Keratinocyte (primary cell): Measurements from ENCODE around the gene CSMD2. TPM values are rescaled to one million over a fixed set of nuclear protein-coding genes. Genes with fewer than 3 reads are reported as not detected.

ENCODE experiments used
- DNase-seq: peaks from one replicate; pipeline ENCODE4 v3.0.0-alpha.2; 2011; ENCODE audit warnings: low read depth, missing footprints, low spot score
- FAIRE-seq: peaks from 2 replicates; lab custom pipeline; 2011; peaks lifted over from hg19 to GRCh38; lab: Jason Lieb, UNC
- H2AFZ ChIP-seq: 2 replicates; pipeline ENCODE4 v1.6.0; 2012; ENCODE audit warnings: low read length, control low read depth, inconsistent platforms; ENCODE audit not compliant: control insufficient read depth
- H3K27ac ChIP-seq: 2 replicates; pipeline ENCODE4 v1.5.1; 2011; ENCODE audit warnings: low read length; ENCODE audit not compliant: control insufficient read depth, insufficient read depth
- H3K27me3 ChIP-seq: 3 replicates; pipeline ENCODE4 v1.6.0; 2011; ENCODE audit warnings: low read length; ENCODE audit not compliant: control insufficient read depth, insufficient read depth; ENCODE audit errors: extremely low read depth
- H3K36me3 ChIP-seq, 2 experiments: 2 replicates in 1 of 2; 3 replicates in 1 of 2; pipeline ENCODE4 v1.5.1; 2011; ENCODE audit warnings: low read length in 2 of 2, mild to moderate bottlenecking in 1 of 2; ENCODE audit not compliant: control insufficient read depth in 2 of 2, insufficient read depth in 2 of 2; ENCODE audit errors: extremely low read depth in 1 of 2
- H3K4me1 ChIP-seq: 3 replicates; pipeline ENCODE4 v1.5.1; 2011; ENCODE audit warnings: low read length; ENCODE audit not compliant: control insufficient read depth, insufficient read depth; ENCODE audit errors: extremely low read depth
- H3K4me2 ChIP-seq: 3 replicates; pipeline ENCODE4 v1.6.0; 2011; ENCODE audit warnings: low read depth, low read length; ENCODE audit not compliant: control insufficient read depth, insufficient read depth; ENCODE audit errors: extremely low read depth
- H3K4me3 ChIP-seq, 3 experiments: fragments of 200-600 bp in 1 of 3; sonication (generic) in 1 of 3; 2 replicates in 2 of 3; 3 replicates in 1 of 3; pipeline ENCODE4 v1.5.1; 2011 to 2016; ENCODE audit warnings: low read length in 3 of 3, mild to moderate bottlenecking in 3 of 3, control low read depth in 2 of 3, inconsistent platforms in 1 of 3, low read depth in 1 of 3, mixed read lengths in 1 of 3, mixed run types in 1 of 3, moderate library complexity in 1 of 3; ENCODE audit not compliant: control insufficient read depth in 2 of 3, insufficient read depth in 2 of 3; ENCODE audit errors: extremely low read depth in 1 of 3
- H3K79me2 ChIP-seq: 2 replicates; pipeline ENCODE4 v1.6.0; 2012; ENCODE audit warnings: low read length; ENCODE audit not compliant: control insufficient read depth, insufficient read depth
- H3K9ac ChIP-seq: 3 replicates; pipeline ENCODE4 v1.6.0; 2011; ENCODE audit warnings: low read length; ENCODE audit not compliant: control insufficient read depth, insufficient read depth; ENCODE audit errors: extremely low read depth
- H3K9me1 ChIP-seq: 3 replicates; pipeline ENCODE4 v1.6.0; 2011; ENCODE audit warnings: low read length; ENCODE audit not compliant: control insufficient read depth, insufficient read depth; ENCODE audit errors: extremely low read depth
- H3K9me3 ChIP-seq: 2 replicates; pipeline ENCODE4 v1.5.1; 2012; ENCODE audit warnings: low read depth, low read length; ENCODE audit not compliant: control insufficient read depth
- H4K20me1 ChIP-seq: 3 replicates; pipeline ENCODE4 v1.6.0; 2011; ENCODE audit warnings: low read length; ENCODE audit not compliant: control insufficient read depth, insufficient read depth; ENCODE audit errors: extremely low read depth
- EZH2 ChIP-seq: IDR thresholded peaks from one replicate; pipeline ENCODE4 v1.6.1; 2012; ENCODE audit warnings: inconsistent platforms, mild to moderate bottlenecking, low read length, moderate library complexity
- dilution Hi-C: fragments of 300-500 bp; cut with MboI; formaldehyde crosslinking; loops from one replicate; pipeline ENCODE4 v1.7.0; 2020; ENCODE audit warnings: low sequenced_read_pairs; ENCODE audit not compliant: extremely low pct_ligation_motif_present
- polyA plus RNA-seq, 5 experiments: library from polyadenylated mRNA; depleted of rRNA in 3 of 5; stranded (reverse) in 3 of 5; stranded (forward) in 1 of 5; unstranded in 1 of 5; fragments of >200 nt; gene quantifications; 1 replicate in 1 of 5; 2 replicates in 3 of 5; 3 replicates in 1 of 5; pipeline versions ENCODE4 v1.2.1 to v1.2.3, GENCODE V29; 2011 to 2012; ENCODE audit warnings: missing spikeins in 2 of 5, low read depth in 1 of 5, low replicate concordance in 1 of 5
- TF ChIP-seq, protein P1 (sequence below), 3 experiments: IDR thresholded peaks in 1 of 3; conservative IDR thresholded peaks in 1 of 3; optimal IDR thresholded peaks in 1 of 3; 2 replicates in 2 of 3; 3 replicates in 1 of 3; pipeline versions ENCODE3 to v1.5.1; 2011; ENCODE audit warnings: low read length in 3 of 3, mild to moderate bottlenecking in 3 of 3, moderate library complexity in 2 of 3, control low read depth in 1 of 3, inconsistent platforms in 1 of 3; ENCODE audit not compliant: insufficient read depth in 2 of 3; ENCODE audit errors: extremely low read depth in 1 of 3

Gene CSMD2
- polyA plus RNA-seq, 1 donor (not counting 4 experiments of a cell fraction or from before 2014, with no cell fraction given) = 2.0 TPM

DNA sequence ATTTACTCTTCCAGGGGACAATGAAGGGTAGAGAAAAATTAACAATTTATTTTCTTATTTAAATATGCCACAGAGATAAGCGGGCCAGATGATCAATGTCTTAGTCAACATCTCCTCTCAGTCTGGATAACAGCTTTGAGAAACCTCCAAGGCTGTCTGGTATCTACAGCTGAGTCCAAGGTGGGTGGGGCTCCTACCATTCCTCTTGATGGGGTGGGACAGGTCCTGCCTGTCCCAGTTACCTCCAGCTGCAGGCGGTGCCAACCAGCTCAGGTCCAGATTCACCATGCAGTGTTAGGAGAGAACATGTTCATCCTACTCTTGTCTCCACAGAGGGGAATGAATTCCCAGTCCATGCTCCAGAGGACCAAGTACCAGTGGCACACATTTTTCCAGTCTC, 21.1 kb downstream of the CSMD2 start:
- Histone ChIP-seq H4K20me1 (no peaks in the 10 kb centered on the region), H3K9me3 (no peaks in the 10 kb centered on the region), H3K27me3 (no peaks in the 10 kb centered on the region), H3K27ac (no peak overlapping the region), H3K9ac (no peak overlapping the region), H2AFZ (no peak overlapping the region), H3K36me3 (no peaks in the 10 kb centered on the region), H3K4me2 (no peak overlapping the region), H3K4me1 (no peaks in the 10 kb centered on the region), H3K9me1 (no peaks in the 10 kb centered on the region), H3K4me3 (no peak overlapping the region), H3K79me2 (no peaks in the 10 kb centered on the region)
- no peak for TF ChIP-seq EZH2
- TF ChIP-seq, protein P1, sequence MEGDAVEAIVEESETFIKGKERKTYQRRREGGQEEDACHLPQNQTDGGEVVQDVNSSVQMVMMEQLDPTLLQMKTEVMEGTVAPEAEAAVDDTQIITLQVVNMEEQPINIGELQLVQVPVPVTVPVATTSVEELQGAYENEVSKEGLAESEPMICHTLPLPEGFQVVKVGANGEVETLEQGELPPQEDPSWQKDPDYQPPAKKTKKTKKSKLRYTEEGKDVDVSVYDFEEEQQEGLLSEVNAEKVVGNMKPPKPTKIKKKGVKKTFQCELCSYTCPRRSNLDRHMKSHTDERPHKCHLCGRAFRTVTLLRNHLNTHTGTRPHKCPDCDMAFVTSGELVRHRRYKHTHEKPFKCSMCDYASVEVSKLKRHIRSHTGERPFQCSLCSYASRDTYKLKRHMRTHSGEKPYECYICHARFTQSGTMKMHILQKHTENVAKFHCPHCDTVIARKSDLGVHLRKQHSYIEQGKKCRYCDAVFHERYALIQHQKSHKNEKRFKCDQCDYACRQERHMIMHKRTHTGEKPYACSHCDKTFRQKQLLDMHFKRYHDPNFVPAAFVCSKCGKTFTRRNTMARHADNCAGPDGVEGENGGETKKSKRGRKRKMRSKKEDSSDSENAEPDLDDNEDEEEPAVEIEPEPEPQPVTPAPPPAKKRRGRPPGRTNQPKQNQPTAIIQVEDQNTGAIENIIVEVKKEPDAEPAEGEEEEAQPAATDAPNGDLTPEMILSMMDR (optimal IDR thresholded peaks at IDR 0.05 in 1 of 3, IDR thresholded peaks at IDR 0.05 in 1 of 3, conservative IDR thresholded peaks at IDR 0.05 in 1 of 3; ENCODE audit: extremely low read depth in 1 of 3, insufficient read depth in 2 of 3, low read length in 3 of 3) = no peak
- FAIRE-seq (no peak), DNase-seq (no peak)
- dilution Hi-C loops = no loop called here

- H3K36me3 ChIP-seq = no peaks in the 10 kb centered on the region
- no peak overlapping the region for H2AFZ ChIP-seq
- H3K27me3 ChIP-seq = no peaks in the 10 kb centered on the region
- H3K9me3 ChIP-seq = no peaks in the 10 kb centered on the region
- no peaks in the 10 kb centered on the region for H3K9me1 ChIP-seq
- no peak overlapping the region for H3K27ac ChIP-seq
- no peaks in the 10 kb centered on the region for H3K4me1 ChIP-seq
- H4K20me1 ChIP-seq = no peaks in the 10 kb centered on the region
- H3K9ac ChIP-seq = no peak overlapping the region
- FAIRE-seq (no peak), DNase-seq (no peak)
- no peak overlapping the region for H3K4me2 ChIP-seq
- no peak overlapping the region for H3K4me3 ChIP-seq
- TF ChIP-seq EZH2 = no peak
- TF ChIP-seq, protein P1 (optimal IDR thresholded peaks at IDR 0.05 in 1 of 3, IDR thresholded peaks at IDR 0.05 in 1 of 3, conservative IDR thresholded peaks at IDR 0.05 in 1 of 3; ENCODE audit: extremely low read depth in 1 of 3, insufficient read depth in 2 of 3, low read length in 3 of 3) = no peak
- H3K79me2 ChIP-seq = no peaks in the 10 kb centered on the region
- dilution Hi-C loops = no loop called here
These were observed 24.9 kb downstream of the CSMD2 start for GRCh38 chr1:34140011-34140676.
